Measurements from ENCODE around the gene PBXIP1. TPM values are rescaled to one million over a fixed set of nuclear protein-coding genes. Genes with fewer than 3 reads are reported as not detected.

PBXIP1 gene
- total and polyA plus RNA-seq, 4 donors, result 3.8 to 42.8 (median 20.5) TPM

DNA sequence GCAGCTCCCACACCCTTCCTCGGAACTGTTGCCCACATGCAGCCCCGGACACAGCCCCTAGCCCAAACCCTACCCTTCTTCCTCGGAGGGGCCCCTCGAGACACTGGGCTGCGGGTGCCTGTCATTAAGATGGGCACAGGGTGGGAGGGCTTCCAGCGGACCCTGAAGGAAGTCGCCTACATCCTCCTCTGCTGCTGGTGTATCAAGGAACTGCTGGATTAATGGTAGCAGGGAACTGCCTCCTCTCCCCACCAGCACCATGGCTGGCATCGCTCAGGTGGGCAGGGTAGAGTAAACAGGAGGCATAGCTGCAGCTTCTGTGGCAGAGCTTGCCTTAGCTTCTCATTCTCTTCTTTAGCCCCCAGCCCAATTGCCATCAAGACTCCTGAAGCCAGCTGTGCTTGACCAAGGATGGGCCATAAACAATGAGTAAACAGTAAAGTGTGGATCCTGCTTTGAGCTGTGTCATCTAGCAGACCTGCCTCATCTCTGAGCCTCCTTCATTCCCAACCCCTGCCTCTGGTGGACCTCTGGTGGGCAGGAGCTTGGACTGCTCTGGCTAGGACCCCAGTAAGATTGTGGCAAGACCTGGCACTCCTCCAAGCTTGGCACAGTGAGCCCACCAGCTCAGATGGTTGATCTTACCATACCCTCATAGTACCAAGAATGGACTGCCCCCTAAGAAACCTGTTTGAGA, 37.8 kb upstream of the PBXIP1 start, which contains the start of gene LENEP:
Gene LENEP, plus strand, starts transcription at position 15 of the 697 bp plus-strand sequence. Its CDS starts 22 bp downstream, at position 37.
- no peak for TF ChIP-seq RXRA (IDR thresholded peaks at IDR 0.05)
- H3K4me3 ChIP-seq (ENCODE audit: low read depth in 1 of 3, low read length in 3 of 3), result no peak within 1 kb of the TSS
- no peak within 1 kb of the TSS for H3K9ac ChIP-seq (ENCODE audit: low read depth in 1 of 2, low read length in 2 of 2)
- no peak for DNase-seq (ENCODE audit: low spot score)
- H3K27ac ChIP-seq (ENCODE audit: low read depth in 1 of 2, low read length in 2 of 2), result no peak within 1 kb of the TSS
- H3K36me3 ChIP-seq (ENCODE audit: control insufficient read depth in 4 of 4, insufficient read depth in 3 of 4, low read depth in 1 of 4, low read length in 3 of 4), result peaks cover 0 to 7% (median 2%) of the 10 kb centered on the region in 4 donors
- H3K27me3 ChIP-seq (ENCODE audit: control insufficient read depth in 4 of 4, insufficient read depth in 4 of 4, low read length in 3 of 4), result no peaks in the 10 kb centered on the region
- H3K9me3 ChIP-seq (ENCODE audit: control insufficient read depth in 4 of 4, low read length in 3 of 4), result no peaks in the 10 kb centered on the region
- H3K4me1 ChIP-seq (ENCODE audit: control insufficient read depth in 4 of 4, insufficient read depth in 4 of 4, low read length in 3 of 4), result peaks cover under 1 to 15% (median 6%) of the 10 kb centered on the region in 4 donors
- WGBS, result 87% methylated on average over 8 of the region's 8 CpGs

- Histone ChIP-seq H3K27ac (ENCODE audit: low read depth in 1 of 2, low read length in 2 of 2) (no peak overlapping the region), H3K36me3 (ENCODE audit: control insufficient read depth in 4 of 4, insufficient read depth in 3 of 4, low read depth in 1 of 4, low read length in 3 of 4) (peaks cover 0 to 9% (median 5%) of the 10 kb centered on the region in 4 donors), H3K4me1 (ENCODE audit: control insufficient read depth in 4 of 4, insufficient read depth in 4 of 4, low read length in 3 of 4) (peaks cover 2 to 20% (median 8%) of the 10 kb centered on the region in 4 donors), H3K9ac (ENCODE audit: low read depth in 1 of 2, low read length in 2 of 2) (no peak overlapping the region), H3K4me3 (ENCODE audit: low read depth in 1 of 3, low read length in 3 of 3) (no peak overlapping the region), H3K9me3 (ENCODE audit: control insufficient read depth in 4 of 4, low read length in 3 of 4) (no peaks in the 10 kb centered on the region), H3K27me3 (ENCODE audit: control insufficient read depth in 4 of 4, insufficient read depth in 4 of 4, low read length in 3 of 4) (no peaks in the 10 kb centered on the region)
- WGBS, result 93% methylated on average over 14 of the region's 14 CpGs
- TF ChIP-seq JUND (IDR thresholded peaks at IDR 0.05) (no peak), SP1 (IDR thresholded peaks at IDR 0.05) (no peak), RAD21 (IDR thresholded peaks at IDR 0.05) (no peak), YY1 (IDR thresholded peaks at IDR 0.05) (no peak), ATF3 (IDR thresholded peaks at IDR 0.05) (no peak), FOXA1 (IDR thresholded peaks at IDR 0.05) (no peak), NR2F2 (IDR thresholded peaks at IDR 0.05) (no peak), HNF4A (conservative IDR thresholded peaks at IDR 0.05) (no peak)
- TF ChIP-seq, protein P1, sequence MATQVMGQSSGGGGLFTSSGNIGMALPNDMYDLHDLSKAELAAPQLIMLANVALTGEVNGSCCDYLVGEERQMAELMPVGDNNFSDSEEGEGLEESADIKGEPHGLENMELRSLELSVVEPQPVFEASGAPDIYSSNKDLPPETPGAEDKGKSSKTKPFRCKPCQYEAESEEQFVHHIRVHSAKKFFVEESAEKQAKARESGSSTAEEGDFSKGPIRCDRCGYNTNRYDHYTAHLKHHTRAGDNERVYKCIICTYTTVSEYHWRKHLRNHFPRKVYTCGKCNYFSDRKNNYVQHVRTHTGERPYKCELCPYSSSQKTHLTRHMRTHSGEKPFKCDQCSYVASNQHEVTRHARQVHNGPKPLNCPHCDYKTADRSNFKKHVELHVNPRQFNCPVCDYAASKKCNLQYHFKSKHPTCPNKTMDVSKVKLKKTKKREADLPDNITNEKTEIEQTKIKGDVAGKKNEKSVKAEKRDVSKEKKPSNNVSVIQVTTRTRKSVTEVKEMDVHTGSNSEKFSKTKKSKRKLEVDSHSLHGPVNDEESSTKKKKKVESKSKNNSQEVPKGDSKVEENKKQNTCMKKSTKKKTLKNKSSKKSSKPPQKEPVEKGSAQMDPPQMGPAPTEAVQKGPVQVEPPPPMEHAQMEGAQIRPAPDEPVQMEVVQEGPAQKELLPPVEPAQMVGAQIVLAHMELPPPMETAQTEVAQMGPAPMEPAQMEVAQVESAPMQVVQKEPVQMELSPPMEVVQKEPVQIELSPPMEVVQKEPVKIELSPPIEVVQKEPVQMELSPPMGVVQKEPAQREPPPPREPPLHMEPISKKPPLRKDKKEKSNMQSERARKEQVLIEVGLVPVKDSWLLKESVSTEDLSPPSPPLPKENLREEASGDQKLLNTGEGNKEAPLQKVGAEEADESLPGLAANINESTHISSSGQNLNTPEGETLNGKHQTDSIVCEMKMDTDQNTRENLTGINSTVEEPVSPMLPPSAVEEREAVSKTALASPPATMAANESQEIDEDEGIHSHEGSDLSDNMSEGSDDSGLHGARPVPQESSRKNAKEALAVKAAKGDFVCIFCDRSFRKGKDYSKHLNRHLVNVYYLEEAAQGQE (IDR thresholded peaks at IDR 0.05), result no peak
- no peak for DNase-seq (ENCODE audit: low spot score)
Measured at GRCh38 chr1:154992721-154993571, 37.0 kb upstream of the PBXIP1 start.

DNA sequence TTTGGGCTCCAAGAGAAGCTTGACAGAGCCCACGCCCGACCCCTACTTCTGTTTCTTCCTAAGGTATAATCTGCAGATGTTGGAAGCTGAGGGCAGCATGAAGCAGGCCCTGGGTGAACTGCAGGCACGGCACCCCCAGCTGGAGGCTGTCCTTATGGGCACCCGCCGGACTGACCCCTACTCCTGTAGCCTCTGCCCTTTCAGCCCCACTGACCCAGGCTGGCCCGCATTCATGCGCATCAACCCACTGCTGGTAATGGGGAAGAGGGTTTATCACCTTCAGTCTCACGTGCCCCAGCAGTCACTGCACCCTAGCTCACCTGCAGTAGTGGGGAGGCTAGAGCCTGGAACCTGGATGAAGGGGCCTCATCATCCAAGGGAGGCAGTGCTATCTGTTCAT, 34.4 kb upstream of the PBXIP1 start:
- Histone ChIP-seq H3K4me3 (ENCODE audit: low read depth in 1 of 3, low read length in 3 of 3) (no peak overlapping the region), H3K36me3 (ENCODE audit: control insufficient read depth in 4 of 4, insufficient read depth in 3 of 4, low read depth in 1 of 4, low read length in 3 of 4) (peaks cover 0 to 9% (median 5%) of the 10 kb centered on the region in 4 donors), H3K27ac (ENCODE audit: low read depth in 1 of 2, low read length in 2 of 2) (no peak overlapping the region), H3K9me3 (ENCODE audit: control insufficient read depth in 4 of 4, low read length in 3 of 4) (no peaks in the 10 kb centered on the region), H3K27me3 (ENCODE audit: control insufficient read depth in 4 of 4, insufficient read depth in 4 of 4, low read length in 3 of 4) (no peaks in the 10 kb centered on the region), H3K9ac (ENCODE audit: low read depth in 1 of 2, low read length in 2 of 2) (no peak overlapping the region), H3K4me1 (ENCODE audit: control insufficient read depth in 4 of 4, insufficient read depth in 4 of 4, low read length in 3 of 4) (peaks cover 2 to 18% (median 11%) of the 10 kb centered on the region in 4 donors)
- 95% methylated on average over 8 of the region's 8 CpGs for whole genome bisulfite sequencing
- no peak for DNase-seq (ENCODE audit: low spot score)
- no peak for TF ChIP-seq RAD21 (IDR thresholded peaks at IDR 0.05)
- TF ChIP-seq RXRA (IDR thresholded peaks at IDR 0.05), result no peak
- TF ChIP-seq, protein P2, sequence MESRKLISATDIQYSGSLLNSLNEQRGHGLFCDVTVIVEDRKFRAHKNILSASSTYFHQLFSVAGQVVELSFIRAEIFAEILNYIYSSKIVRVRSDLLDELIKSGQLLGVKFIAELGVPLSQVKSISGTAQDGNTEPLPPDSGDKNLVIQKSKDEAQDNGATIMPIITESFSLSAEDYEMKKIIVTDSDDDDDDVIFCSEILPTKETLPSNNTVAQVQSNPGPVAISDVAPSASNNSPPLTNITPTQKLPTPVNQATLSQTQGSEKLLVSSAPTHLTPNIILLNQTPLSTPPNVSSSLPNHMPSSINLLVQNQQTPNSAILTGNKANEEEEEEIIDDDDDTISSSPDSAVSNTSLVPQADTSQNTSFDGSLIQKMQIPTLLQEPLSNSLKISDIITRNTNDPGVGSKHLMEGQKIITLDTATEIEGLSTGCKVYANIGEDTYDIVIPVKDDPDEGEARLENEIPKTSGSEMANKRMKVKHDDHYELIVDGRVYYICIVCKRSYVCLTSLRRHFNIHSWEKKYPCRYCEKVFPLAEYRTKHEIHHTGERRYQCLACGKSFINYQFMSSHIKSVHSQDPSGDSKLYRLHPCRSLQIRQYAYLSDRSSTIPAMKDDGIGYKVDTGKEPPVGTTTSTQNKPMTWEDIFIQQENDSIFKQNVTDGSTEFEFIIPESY (IDR thresholded peaks at IDR 0.05), result no peak
- TF ChIP-seq MAX (IDR thresholded peaks at IDR 0.05), result no peak
- no peak for TF ChIP-seq HNF4G (IDR thresholded peaks at IDR 0.05)
- no peak for TF ChIP-seq TAF1 (conservative IDR thresholded peaks at IDR 0.05)
- no peak for TF ChIP-seq YY1 (IDR thresholded peaks at IDR 0.05)
- no peak for TF ChIP-seq FOXA1 (IDR thresholded peaks at IDR 0.05)
- TF ChIP-seq JUND (IDR thresholded peaks at IDR 0.05), result no peak
- TF ChIP-seq, protein P3, sequence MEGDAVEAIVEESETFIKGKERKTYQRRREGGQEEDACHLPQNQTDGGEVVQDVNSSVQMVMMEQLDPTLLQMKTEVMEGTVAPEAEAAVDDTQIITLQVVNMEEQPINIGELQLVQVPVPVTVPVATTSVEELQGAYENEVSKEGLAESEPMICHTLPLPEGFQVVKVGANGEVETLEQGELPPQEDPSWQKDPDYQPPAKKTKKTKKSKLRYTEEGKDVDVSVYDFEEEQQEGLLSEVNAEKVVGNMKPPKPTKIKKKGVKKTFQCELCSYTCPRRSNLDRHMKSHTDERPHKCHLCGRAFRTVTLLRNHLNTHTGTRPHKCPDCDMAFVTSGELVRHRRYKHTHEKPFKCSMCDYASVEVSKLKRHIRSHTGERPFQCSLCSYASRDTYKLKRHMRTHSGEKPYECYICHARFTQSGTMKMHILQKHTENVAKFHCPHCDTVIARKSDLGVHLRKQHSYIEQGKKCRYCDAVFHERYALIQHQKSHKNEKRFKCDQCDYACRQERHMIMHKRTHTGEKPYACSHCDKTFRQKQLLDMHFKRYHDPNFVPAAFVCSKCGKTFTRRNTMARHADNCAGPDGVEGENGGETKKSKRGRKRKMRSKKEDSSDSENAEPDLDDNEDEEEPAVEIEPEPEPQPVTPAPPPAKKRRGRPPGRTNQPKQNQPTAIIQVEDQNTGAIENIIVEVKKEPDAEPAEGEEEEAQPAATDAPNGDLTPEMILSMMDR (IDR thresholded peaks at IDR 0.05; ENCODE audit: low read depth, low read length, missing input control), result no peak
- TF ChIP-seq ATF3 (IDR thresholded peaks at IDR 0.05), result no peak
- TF ChIP-seq SP1 (IDR thresholded peaks at IDR 0.05), result no peak
- TF ChIP-seq NR2F2 (IDR thresholded peaks at IDR 0.05), result no peak
- TF ChIP-seq GABPA (IDR thresholded peaks at IDR 0.05 in 1 of 2, conservative IDR thresholded peaks at IDR 0.05 in 1 of 2), result no peak
- no peak for TF ChIP-seq EGR1 (IDR thresholded peaks at IDR 0.05; ENCODE audit: low read depth in 2 of 2)

Measured in liver (tissue), 9 donors.